ENCODE data around the gene DCP1B.

The DCP1B gene

GRCh38 chr12:1896964-1897363, 107.3 kb downstream of the DCP1B start:
- TF ChIP-seq FOXP2 (optimal IDR thresholded peaks at IDR 0.05; ENCODE audit: control extremely low read depth, extremely low read length, insufficient read depth) (no peak), EZH2 (IDR thresholded peaks at IDR 0.05) (no peak), POLR2AphosphoS5 (IDR thresholded peaks at IDR 0.05; ENCODE audit: borderline replicate concordance, low read depth, low read length) (no peak)
- no peak overlapping the region for H3K4me3 ChIP-seq

More at GRCh38 chr12:1896964-1897363, 107.3 kb downstream of the DCP1B start:
- H3K36me3 ChIP-seq (ENCODE audit: insufficient read depth, low read length): no peaks in the 10 kb centered on the region
- H3K27ac ChIP-seq: no peak overlapping the region
- DNase-seq (ENCODE audit: low read depth, low spot score): no peak
- peaks cover 4% of the 10 kb centered on the region; the same call in 1 of the 2 replicates for H3K9me3 ChIP-seq (ENCODE audit: low read depth, low read length)
- H3K9ac ChIP-seq (ENCODE audit: insufficient read length): no peak overlapping the region

Measured in SK-N-MC (cell line).